ENCODE results near the gene MTMR4.

- TF ChIP-seq CTCF (IDR thresholded peaks at IDR 0.05), result no peak
- TF ChIP-seq EP300 (IDR thresholded peaks at IDR 0.05), result no peak
Measured at GRCh38 chr17:58455491-58455890, 58.9 kb downstream of the MTMR4 start.

Data from tibial nerve (tissue), 4 donors.